ENCODE measurements around the gene TMEM179.

GRCh38 chr14:104546591-104547309 is 57.8 kb downstream of the TMEM179 start:
- no peak for TF ChIP-seq POLR2A (IDR thresholded peaks at IDR 0.05)
- TF ChIP-seq, protein P1, sequence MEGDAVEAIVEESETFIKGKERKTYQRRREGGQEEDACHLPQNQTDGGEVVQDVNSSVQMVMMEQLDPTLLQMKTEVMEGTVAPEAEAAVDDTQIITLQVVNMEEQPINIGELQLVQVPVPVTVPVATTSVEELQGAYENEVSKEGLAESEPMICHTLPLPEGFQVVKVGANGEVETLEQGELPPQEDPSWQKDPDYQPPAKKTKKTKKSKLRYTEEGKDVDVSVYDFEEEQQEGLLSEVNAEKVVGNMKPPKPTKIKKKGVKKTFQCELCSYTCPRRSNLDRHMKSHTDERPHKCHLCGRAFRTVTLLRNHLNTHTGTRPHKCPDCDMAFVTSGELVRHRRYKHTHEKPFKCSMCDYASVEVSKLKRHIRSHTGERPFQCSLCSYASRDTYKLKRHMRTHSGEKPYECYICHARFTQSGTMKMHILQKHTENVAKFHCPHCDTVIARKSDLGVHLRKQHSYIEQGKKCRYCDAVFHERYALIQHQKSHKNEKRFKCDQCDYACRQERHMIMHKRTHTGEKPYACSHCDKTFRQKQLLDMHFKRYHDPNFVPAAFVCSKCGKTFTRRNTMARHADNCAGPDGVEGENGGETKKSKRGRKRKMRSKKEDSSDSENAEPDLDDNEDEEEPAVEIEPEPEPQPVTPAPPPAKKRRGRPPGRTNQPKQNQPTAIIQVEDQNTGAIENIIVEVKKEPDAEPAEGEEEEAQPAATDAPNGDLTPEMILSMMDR (IDR thresholded peaks at IDR 0.05) = no peak
